ENCODE measurements around the gene CNKSR3.

Gene CNKSR3

DNA sequence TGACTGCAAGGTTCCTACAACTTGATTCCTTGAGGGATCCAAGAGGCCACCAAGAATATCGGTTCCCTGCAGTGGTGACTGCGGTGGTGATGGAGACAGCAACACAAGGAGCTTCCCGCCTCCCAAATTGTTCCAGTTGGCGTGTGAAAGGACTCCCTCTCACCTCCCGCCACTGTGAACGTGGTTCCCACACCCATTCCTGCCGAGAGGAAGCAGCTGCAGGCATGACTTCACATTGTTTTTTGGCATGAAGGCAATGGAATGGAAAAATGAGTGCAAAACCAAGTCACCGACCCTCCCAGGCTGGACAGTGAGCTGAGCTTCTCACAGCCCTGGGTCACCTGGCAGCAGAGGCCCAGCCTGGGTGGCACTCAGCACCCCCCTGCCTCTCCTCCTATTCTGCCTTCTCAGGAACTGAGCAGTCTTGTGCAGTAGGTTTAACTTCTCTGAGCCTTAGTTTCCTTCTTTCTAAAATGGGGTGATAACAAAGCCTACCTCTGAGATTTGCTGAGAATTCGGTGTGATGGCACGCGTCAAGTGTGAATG lies 75.0 kb downstream of the CNKSR3 start:
- no peak overlapping the region for H3K4me3 ChIP-seq (ENCODE audit: low read length)
- TF ChIP-seq, protein P1, sequence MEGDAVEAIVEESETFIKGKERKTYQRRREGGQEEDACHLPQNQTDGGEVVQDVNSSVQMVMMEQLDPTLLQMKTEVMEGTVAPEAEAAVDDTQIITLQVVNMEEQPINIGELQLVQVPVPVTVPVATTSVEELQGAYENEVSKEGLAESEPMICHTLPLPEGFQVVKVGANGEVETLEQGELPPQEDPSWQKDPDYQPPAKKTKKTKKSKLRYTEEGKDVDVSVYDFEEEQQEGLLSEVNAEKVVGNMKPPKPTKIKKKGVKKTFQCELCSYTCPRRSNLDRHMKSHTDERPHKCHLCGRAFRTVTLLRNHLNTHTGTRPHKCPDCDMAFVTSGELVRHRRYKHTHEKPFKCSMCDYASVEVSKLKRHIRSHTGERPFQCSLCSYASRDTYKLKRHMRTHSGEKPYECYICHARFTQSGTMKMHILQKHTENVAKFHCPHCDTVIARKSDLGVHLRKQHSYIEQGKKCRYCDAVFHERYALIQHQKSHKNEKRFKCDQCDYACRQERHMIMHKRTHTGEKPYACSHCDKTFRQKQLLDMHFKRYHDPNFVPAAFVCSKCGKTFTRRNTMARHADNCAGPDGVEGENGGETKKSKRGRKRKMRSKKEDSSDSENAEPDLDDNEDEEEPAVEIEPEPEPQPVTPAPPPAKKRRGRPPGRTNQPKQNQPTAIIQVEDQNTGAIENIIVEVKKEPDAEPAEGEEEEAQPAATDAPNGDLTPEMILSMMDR (IDR thresholded peaks at IDR 0.05; ENCODE audit: insufficient read depth, low read depth, low read length, missing control alignments): no peak
- no peak for DNase-seq (ENCODE audit: low read depth)

DNA sequence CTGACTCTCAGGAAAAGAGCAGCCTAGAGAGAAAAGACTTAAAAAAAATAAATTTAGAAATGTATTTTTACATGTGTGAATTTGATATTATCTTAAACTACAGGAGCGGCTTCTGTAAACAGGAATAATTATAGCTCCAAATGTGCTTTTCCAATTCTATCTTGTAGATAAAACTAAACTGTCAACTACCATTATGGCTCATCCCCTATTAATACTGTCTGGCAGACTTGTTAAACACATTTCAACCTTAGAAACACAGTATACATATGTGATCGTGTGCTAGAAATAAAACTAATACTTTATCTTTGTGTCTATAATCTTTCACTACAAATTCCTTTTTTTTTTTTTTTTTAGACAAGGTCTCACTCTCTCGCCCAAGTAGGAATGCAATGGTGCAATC lies 75.8 kb downstream of the CNKSR3 start:
- TF ChIP-seq, protein P1 (IDR thresholded peaks at IDR 0.05; ENCODE audit: insufficient read depth, low read depth, low read length, missing control alignments): no peak
- H3K4me3 ChIP-seq (ENCODE audit: low read length): no peak overlapping the region
- DNase-seq (ENCODE audit: low read depth): no peak

DNA sequence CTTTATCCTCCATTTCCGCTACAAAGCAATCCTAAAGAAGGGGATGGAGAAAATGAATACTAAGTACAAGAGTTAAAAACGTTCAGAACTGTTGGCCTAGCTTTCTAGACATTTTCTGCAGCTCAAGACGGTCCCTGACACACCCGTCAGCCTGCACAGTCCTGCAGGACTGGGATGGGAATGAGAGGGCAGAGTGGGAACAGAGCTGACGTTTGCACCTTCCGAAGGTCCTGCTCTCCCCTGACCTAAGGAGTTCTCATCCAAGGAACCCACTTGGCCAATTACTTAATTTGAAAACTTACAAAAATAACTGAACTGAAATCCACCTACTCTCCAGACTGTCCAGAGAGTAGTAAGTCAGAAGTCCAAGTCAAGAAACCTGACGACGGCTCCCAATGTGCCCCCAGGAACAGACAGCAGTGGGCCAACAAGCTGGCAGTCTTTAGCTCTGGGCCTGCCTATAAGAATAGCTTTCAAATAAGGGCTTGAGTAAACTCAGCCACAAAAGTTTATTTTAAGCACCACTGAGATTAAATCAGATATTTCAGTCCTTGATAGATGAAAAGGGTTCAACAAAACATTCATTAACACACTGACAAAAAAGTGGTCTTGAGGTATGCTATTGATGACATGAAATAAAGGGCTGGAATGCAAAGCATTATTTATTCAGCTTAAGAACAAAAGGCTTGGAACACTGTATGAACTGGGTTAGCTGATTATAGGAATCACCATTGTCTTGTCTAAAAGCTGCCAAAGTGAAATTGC lies 76.8 kb downstream of the CNKSR3 start:
- TF ChIP-seq, protein P1 (IDR thresholded peaks at IDR 0.05; ENCODE audit: insufficient read depth, low read depth, low read length, missing control alignments): no peak
- DNase-seq (ENCODE audit: low read depth): no peak
- H3K4me3 ChIP-seq (ENCODE audit: low read length): no peak overlapping the region

DNA sequence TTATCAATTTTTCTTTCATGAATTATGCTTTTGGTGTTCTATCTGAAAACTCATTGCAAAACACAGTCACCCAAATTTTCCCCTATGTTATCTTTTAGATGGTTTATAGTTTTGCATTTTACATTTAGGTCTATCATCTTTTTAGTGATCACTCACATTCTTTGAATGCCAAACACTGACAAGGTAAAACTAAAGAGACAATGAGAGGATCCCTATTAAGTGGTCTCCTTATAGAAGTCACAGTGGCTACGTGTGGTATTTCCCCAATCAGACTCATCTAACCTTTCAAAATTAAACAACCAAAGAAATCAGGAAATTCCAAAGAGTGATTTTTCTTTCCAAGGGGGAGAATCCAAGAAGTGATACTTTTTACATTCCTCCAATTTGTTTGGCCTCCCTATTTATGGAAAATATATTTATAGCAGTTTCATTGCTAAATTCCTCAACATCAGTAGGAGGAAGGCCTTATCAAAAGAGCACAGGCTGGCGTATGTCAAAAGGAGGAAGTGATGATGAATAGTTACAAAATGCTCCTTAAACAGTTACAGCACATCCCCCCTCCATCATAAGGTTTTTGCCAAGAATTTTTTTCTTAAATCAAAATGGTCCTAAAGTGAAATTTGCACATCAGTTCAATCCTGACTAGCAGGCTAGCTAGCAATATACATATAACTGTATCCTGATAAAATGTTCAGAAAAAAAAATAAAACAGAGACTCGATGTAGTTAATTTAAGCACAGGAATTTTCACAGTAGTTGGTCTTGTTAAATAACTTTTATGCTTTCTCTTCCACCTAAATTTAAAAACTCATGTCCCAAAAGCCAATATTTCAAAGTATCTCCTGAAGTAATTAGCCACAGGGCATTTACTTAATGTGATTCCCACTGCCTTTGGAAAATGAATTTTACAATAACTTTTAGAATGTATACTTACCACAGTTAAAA lies 77.7 kb downstream of the CNKSR3 start:
- DNase-seq (ENCODE audit: low read depth): no peak
- TF ChIP-seq, protein P1 (IDR thresholded peaks at IDR 0.05; ENCODE audit: insufficient read depth, low read depth, low read length, missing control alignments): no peak
- H3K4me3 ChIP-seq (ENCODE audit: low read length): no peak overlapping the region

- no peak overlapping the region for H3K4me3 ChIP-seq (ENCODE audit: low read length)
- TF ChIP-seq, protein P1 (IDR thresholded peaks at IDR 0.05; ENCODE audit: insufficient read depth, low read depth, low read length, missing control alignments): no peak
- DNase-seq (ENCODE audit: low read depth): no peak
Observed at GRCh38 chr6:154430481-154430919, 80.0 kb downstream of the CNKSR3 start.

GRCh38 chr6:154429711-154430110 lies 80.8 kb downstream of the CNKSR3 start:
- no peak overlapping the region for H3K4me3 ChIP-seq (ENCODE audit: low read length)
- TF ChIP-seq, protein P1 (IDR thresholded peaks at IDR 0.05; ENCODE audit: insufficient read depth, low read depth, low read length, missing control alignments): no peak
- DNase-seq (ENCODE audit: low read depth): no peak

All from epithelial cell of esophagus (primary cell).